ENCODE measurements around the gene ARAP1.

GRCh38 chr11:72642884-72643522, 109.2 kb downstream of the ARAP1 start:
- peak; percentile 28 for TF ChIP-seq SUZ12 (IDR thresholded peaks at IDR 0.05; ENCODE audit: extremely low read depth, insufficient read depth, insufficient read length)
- TF ChIP-seq ZNF274 (IDR thresholded peaks at IDR 0.05; ENCODE audit: low read depth, low read length) = no peak
- no peak for TF ChIP-seq YY1 (IDR thresholded peaks at IDR 0.05; ENCODE audit: insufficient read depth, insufficient read length)
